Thyroid gland (tissue), 4 donors: ENCODE results near the gene PCDHB13.

ENCODE experiments used
- CTCF ChIP-seq, 6 experiments: fragments of 200-600 bp in 3 of 6; fragments of 450-650 bp in 3 of 6; sonication (generic) in 3 of 6; IDR thresholded peaks; one replicate each; pipeline ENCODE4 v1.5.1; 2016 to 2019; ENCODE audit warnings: antibody characterized with exemption in 6 of 6, mild to moderate bottlenecking in 2 of 6, inconsistent platforms in 1 of 6, moderate library complexity in 1 of 6
- POLR2A ChIP-seq, 2 donors: fragments of 450-650 bp; IDR thresholded peaks; one replicate each; pipeline ENCODE4 v1.6.1; 2017; ENCODE audit warnings: antibody characterized with exemption in 2 of 2, mild to moderate bottlenecking in 2 of 2, moderate library complexity in 1 of 2

- TF ChIP-seq CTCF (IDR thresholded peaks at IDR 0.05): no peak
- TF ChIP-seq POLR2A (IDR thresholded peaks at IDR 0.05): no peak
These were observed 47.5 kb downstream of the PCDHB13 start for GRCh38 chr5:141261238-141261546.
